C4-2B (cell line): Measurements from ENCODE around the gene TEX19.

Experiments used
- H3K27ac ChIP-seq: fragments of 450-650 bp; 2 replicates; pipeline ENCODE4 v1.5.1; 2017
- ZFX ChIP-seq: fragments of 450-650 bp; IDR thresholded peaks from 2 replicates; pipeline ENCODE4 v1.6.1; 2017
- TF ChIP-seq, protein P1 (sequence below): fragments of 450-650 bp; conservative IDR thresholded peaks from 2 replicates; pipeline ENCODE4 v1.5.1; 2017; ENCODE audit warnings: mild to moderate bottlenecking

Gene TEX19

DNA sequence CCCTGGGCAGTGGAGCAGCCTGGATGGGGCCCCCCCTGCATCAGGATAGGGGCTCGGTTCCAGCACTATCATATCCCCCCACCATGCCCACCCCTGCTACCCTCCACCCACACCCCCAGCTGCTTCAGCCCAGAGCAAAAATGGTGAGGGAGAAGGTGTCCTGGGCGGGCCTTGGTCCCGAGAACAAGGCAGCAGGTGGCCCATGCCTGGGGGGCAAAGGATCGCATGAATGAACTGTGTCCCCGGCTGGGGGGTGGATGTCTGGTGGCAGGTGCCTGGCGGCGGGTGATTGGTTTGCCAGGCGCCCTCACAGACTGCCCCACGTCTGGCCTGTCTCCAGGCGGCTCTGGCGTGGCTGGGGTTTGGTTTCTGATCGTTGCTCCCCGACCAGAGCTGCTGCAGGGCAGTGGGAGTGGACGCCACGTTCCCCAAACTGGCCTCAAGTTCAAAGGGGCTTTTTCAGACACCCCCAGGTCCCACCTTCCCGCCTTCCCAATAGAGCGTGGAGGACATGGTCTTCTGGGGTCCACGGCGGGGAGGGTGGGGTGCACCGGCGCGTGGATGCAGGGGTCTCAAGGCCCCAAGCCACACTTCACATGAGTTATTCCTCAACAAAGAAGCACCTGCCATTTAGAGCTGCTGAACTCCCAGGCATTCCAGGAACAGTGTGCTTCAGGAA, 25.1 kb downstream of the TEX19 start:
- peak overlapping the region; percentile 62 for H3K27ac ChIP-seq
- TF ChIP-seq, protein P1, sequence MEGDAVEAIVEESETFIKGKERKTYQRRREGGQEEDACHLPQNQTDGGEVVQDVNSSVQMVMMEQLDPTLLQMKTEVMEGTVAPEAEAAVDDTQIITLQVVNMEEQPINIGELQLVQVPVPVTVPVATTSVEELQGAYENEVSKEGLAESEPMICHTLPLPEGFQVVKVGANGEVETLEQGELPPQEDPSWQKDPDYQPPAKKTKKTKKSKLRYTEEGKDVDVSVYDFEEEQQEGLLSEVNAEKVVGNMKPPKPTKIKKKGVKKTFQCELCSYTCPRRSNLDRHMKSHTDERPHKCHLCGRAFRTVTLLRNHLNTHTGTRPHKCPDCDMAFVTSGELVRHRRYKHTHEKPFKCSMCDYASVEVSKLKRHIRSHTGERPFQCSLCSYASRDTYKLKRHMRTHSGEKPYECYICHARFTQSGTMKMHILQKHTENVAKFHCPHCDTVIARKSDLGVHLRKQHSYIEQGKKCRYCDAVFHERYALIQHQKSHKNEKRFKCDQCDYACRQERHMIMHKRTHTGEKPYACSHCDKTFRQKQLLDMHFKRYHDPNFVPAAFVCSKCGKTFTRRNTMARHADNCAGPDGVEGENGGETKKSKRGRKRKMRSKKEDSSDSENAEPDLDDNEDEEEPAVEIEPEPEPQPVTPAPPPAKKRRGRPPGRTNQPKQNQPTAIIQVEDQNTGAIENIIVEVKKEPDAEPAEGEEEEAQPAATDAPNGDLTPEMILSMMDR = no peak
- no peak for TF ChIP-seq ZFX

DNA sequence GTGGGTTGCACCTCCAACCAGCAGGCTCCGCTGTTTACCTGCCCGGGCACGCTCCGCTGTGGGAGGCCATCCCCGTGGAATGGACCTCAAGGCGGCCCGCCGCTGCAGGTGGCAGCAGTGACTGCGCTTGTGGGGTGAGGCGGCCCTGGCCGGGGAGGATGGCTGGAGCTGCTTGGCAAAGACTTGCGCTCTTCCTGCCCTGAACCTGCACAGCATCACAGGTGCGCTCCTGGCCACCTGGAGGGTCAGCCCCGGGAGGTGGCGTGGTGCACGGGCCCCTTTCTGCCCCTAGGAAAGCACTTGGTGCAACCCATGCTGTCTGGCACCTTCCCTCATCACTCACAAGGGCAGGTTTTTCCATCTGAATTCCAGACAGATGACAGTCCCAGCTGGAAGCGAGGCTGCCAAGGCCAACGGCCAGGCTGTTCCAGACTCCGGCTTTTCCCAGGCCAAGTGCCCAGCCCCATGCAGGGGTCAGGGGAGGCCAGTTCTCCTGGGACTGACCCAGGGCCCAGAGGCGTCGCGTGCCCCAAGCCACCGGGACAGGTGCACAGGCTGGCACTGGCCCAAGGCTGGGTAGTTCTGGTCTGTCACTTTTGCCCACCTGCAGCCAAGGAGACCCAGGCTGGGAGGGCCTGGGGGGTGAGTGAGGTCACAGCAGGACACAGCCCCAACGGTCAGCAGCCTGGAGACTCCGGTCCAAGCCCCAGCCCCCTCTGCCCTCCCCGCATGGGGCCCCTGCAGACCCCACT, 25.9 kb downstream of the TEX19 start:
- peak overlapping the region; percentile 62 for H3K27ac ChIP-seq
- TF ChIP-seq, protein P1 = no peak; the same call in 1 of the 2 replicates
- no peak for TF ChIP-seq ZFX

DNA sequence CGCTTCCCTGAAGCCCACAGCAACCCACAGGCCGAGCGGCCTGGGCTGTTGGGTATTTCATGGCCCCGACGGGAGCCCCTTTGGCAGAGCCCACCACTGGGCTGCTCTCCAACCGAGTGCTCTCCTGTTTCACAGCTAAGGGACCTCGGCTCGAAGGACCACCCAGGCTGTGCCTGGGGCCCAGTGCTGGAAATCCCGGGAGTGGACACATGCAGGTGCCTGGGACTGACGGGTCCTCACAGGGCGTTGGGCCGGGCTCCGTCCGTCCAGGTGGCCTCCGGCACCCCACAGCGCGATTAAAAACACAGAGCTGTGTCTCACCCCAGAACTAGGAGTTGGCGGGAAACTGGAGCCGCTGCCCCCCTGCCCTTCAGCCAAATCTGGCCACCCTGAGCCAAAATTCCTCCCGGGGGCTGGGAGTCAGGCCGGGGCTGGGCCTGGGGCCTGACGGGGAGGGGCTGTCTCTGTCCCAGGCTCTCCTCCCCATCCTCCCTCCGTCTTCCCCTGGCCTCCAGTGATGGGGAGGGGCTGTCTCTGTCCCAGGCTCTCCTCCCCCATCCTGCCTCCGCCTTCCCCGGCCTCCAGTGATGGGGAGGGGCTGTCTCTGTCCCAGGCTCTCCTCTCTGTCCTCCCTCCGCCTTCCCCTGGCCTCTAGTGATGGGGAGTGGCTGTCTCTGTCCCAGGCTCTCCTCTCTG, 26.7 kb downstream of the TEX19 start:
- TF ChIP-seq, protein P1 = no peak
- no peak for TF ChIP-seq ZFX
- peak overlapping the region; percentile 62 for H3K27ac ChIP-seq

DNA sequence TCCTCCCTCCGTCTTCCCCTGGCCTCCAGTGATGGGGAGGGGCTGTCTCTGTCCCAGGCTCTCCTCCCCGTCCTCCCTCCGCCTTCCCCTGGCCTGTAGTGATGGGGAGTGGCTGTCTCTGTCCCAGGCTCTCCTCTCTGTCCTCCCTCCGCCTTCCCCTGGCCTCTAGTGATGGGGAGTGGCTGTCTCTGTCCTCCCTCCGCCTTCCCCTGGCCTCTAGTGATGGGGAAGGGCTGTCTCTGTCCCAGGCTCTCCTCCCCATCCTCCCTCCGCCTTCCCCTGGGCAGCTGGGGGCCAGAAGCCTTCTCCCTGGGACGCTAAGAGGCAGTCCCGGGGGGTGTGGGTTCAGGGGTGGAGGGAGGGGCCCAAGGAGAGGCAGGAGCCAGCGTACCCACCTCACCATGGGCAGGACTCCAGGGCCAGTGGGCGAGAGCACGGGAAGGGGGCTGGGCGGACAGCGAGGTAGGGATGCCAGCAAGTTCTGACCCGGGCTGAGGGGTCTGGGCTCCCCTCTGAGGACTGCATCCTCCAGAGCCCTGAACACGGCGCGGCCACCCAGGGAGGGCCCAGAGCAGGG, 27.3 kb downstream of the TEX19 start:
- no peak overlapping the region for H3K27ac ChIP-seq
- TF ChIP-seq, protein P1 = no peak
- no peak for TF ChIP-seq ZFX

DNA sequence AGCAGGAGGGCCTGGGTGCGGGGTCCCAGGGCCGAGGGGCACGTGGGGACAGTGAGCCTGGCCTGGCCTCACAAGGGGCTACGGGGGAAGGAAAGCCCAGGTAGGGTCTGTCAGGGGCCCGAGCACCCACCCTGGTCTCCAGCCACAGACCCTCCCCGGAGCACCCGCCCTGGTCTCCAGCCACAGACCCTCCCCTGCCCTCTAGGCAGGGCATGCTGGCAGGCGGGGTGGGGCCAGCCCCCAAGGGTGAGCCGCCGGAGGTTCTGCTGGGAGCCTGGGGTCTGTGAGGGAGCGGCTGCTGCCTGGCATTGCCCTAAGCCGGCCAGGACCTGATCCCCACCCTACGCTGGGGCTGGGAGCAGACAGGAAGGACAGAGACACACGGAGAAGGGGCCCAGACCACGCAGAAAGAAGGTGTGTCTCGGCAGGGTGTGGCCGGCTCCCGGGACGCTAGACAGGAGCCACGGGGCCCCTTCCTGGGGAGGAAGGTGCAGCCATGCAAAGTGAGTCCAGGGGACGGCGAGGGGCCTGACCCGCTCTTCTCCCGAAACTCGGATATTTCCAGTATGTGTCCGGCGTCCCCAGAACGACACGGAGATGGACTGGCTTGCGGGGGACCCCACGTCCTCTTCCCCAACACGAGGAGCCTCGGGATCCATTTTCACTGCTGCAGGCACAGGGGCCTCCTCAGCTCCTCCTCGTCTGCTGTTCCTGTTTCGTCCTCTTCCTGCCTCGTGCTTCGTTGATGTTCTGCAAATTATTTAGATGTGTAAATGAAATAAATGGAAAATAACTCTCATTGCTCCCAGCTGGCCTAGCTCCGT, 28.0 kb downstream of the TEX19 start:
- no peak overlapping the region for H3K27ac ChIP-seq
- no peak for TF ChIP-seq ZFX
- TF ChIP-seq, protein P1 = no peak

DNA sequence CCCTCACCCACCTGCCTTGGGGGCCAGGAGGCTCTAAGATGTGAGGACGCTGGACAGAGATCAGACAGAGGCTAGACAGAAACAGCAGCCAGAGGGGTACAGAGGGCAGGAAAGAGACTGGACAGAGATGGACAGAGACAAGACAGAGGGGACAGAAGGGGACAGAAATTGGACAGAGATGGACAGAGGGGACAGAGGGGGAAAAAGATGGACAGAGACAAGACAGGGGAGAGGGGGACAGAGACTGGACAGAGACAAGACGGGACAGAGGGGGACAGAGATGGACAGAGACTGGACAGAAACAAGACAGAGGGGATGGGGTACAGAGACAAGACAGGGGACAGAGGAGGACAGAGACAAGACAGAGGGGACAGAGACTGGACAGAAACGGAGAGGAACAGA, 28.7 kb downstream of the TEX19 start:
- no peak overlapping the region for H3K27ac ChIP-seq
- no peak for TF ChIP-seq ZFX
- TF ChIP-seq, protein P1 = no peak
